Mesenteric fat pad (tissue), 1 donor: Measurements from ENCODE around the gene MBOAT7. TPM values are rescaled to one million over a fixed set of nuclear protein-coding genes. Genes with fewer than 3 reads are reported as not detected.

Source experiments
- DNase-seq: peaks from one replicate; pipeline ENCODE4 v3.0.0-alpha.2; 2020; ENCODE audit warnings: low spot score
- total RNA-seq: library from RNA; stranded (reverse); fragmentation: NEBNext Ultra II Directional; extraction: Animal tissue kit (Norgen Biotek cat#: 25700); gene quantifications from one replicate; pipeline ENCODE4 v1.2.1, GENCODE V29; 2021
- donor health status: DM: yes; HTN: yes; CAD: no.

MBOAT7 gene
- total RNA-seq, 1 donor from 2014 or later = 40.9 TPM

DNA sequence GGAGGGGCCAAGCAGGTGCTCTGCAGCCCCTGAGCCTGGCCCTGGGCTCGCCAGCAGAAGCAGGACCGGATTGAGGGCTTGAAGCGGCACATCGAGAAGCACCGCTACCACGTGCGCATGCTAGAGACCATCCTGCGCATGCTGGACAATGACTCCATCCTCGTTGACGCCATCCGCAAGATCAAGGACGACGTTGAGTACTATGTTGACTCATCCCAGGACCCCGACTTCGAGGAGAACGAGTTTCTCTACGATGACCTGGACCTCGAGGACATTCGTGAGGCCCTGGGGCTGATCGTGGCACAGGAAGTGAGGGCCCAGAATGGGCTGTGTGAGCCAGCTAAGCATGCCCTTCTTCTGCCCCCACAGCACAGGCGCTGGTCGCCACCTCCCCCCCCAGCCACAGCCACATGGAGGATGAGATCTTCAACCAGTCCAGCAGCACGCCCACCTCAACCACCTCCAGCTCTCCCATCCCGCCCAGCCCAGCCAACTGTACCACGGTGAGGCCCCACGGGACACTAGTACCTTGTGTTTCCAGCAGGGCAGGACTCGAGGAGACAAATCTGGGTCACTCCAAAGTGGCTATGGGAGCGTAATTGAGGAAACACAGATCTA is 43.7 kb downstream of the MBOAT7 start:
- DNase-seq = no peak

GRCh38 chr19:54142166-54142780 is 47.1 kb downstream of the MBOAT7 start:
- DNase-seq = no peak

- DNase-seq = no peak
Measured at GRCh38 chr19:54141356-54141755, 48.0 kb downstream of the MBOAT7 start.

- DNase-seq = no peak
Measured at GRCh38 chr19:54138489-54139256, 50.7 kb downstream of the MBOAT7 start.

- no peak for DNase-seq
Measured at GRCh38 chr19:54137699-54138488, 51.5 kb downstream of the MBOAT7 start, which contains the start of gene CNOT3. TSS of gene CNOT3 (plus strand) at chr19:54137762. CDS start at chr19:54142979, 5,217 bp downstream.

- peak; percentile 99 for DNase-seq
Measured at GRCh38 chr19:54136864-54137698, 52.3 kb downstream of the MBOAT7 start.

GRCh38 chr19:54136086-54136863 is 53.1 kb downstream of the MBOAT7 start:
- DNase-seq = no peak

DNA sequence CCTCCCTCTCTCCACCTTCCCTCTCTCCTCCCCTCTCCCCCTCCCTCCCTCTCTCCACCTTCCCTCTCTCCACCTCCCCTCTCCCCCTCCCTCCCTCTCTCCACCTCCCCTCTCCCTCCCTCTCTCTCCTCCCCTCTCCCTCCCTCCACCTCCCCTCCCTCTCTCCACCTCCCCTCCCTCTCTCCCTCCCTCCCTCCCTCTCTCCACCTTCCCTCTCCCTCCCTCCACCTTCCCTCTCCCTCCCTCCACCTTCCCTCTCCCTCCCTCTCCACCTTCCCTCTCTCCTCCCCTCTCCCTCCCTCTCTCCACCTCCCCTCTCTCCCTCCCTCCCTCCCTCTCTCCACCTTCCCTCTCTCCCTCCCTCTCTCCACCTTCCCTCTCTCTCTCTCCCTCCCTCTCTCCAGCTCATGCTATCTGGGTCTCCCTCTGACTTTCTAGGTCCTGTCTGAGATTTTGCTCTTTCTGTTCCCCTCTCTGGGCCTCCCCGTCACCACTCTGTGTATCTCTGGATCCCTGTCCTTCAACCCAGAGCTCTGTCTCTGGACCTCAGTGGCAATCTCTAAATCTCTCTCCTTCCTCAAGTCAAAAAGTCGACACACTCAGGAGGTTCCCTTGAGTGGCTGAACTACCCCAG is 55.3 kb downstream of the MBOAT7 start:
- DNase-seq = no peak

- no peak for DNase-seq
Measured at GRCh38 chr19:54133312-54133956, 55.9 kb downstream of the MBOAT7 start.

DNA sequence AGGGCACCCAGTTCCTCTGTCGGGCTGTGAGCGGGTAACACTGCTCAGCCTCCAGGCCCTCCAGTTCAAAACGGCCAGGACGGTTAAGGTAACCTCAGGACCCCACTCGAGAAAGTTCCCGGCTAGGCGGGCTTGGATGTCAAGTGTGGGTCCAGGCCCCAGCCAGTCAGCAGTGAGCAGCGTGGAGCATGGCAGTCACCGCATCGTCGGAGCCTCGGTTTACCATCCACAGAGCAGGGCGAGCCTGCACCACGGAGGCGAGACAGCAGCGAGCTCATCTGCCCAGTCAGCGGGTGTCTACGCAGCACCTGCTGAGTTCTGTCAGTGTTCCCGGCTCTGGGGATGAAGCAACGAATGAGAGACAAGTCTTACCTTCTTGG is 59.8 kb downstream of the MBOAT7 start:
- DNase-seq = no peak

DNA sequence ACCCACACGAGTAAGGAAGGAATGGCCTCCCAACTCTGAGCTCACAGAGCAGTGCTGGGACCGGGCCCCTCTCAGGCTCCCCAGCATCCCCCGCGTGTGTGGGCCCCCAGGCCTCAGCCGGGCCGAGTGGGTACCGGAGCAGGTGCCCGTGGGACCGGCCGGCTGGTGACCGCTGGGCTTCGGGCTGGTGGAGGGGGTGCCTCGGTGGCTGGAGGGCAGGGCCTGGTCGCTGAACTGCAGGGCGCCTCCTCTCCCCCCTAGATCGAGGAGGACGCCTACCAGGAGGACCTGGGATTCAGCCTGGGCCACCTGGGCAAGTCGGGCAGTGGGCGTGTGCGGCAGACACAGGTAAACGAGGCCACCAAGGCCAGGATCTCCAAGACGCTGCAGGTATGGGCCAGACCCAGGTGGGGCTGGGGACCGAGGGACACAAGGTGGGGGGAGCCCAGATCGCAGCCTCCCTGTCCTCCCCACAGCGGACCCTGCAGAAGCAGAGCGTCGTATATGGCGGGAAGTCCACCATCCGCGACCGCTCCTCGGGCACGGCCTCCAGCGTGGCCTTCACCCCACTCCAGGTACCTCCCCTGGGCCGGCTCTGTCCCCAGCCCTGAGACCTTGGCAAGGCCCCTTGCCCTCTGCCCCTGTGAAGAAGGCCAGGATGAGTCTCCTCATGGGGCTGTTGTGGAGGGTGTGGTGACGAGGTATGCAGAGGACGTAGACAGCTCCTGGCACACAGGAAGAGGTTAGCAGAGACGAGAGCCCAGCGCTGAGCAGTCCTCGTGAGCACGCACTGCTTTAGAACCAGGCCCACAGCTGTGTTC is 60.4 kb downstream of the MBOAT7 start:
- DNase-seq = no peak

GRCh38 chr19:54128441-54128725 is 61.0 kb downstream of the MBOAT7 start:
- no peak for DNase-seq

- no peak for DNase-seq
Measured at GRCh38 chr19:54127688-54128440, 61.5 kb downstream of the MBOAT7 start.

DNA sequence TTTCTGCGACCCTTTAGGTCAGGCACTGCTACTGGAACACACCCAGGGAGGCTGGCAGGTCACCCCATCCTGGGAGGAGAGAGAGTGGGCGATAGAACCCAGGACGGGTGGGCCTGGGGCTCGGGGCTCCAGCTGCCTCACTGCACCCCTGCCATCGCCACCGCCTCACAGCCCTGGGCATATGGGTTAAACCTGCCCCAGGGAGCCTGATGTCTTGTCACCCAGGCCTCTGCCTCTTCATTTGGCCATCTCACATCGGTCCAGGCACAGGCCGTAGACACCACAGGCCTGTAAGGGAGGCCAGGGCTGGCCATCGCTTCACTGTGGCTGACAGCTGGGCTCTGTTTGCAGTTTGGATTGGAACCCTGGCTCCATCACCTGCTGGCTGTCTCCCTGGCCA is 63.7 kb downstream of the MBOAT7 start:
- DNase-seq = no peak

DNA sequence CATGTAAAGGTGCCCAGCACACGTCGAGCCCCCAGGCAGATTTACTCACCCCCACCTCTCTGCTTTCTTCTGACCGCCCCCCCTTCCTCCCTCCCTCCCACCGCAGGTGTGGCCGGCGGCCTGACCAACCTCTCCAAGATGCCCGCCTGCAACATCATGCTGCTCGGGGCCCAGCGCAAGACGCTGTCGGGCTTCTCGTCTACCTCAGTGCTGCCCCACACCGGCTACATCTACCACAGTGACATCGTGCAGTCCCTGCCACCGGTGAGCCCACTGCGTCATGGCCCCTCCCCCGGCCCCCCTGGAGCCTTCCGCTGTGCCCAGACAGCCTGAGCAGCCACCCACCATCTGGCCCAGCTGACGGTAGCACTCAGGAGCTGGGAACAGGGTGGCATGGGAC is 65.0 kb downstream of the MBOAT7 start:
- DNase-seq = no peak

DNA sequence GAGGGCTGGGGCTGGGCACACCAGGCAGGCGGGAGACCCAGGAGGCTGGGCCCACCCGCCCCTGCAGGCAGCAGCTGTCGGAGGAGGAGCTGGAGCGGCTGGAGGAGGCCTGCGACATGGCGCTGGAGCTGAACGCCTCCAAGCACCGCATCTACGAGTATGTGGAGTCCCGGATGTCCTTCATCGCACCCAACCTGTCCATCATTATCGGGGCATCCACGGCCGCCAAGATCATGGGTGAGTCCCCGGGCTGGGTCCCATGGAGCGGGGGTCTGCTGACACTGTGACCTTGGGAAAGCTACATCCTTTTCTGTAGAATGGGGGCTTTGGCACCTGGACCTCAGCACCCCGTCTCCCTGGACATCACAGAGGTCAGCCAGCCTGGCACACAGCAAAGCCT is 65.7 kb downstream of the MBOAT7 start:
- DNase-seq = no peak
